ENCODE data around the gene RASA4.
"Not testable (repeated sequence)": the region's sequence is repeated elsewhere in the genome, so short reads cannot be mapped to it uniquely, and the experiment has no call there.

GRCh38 chr7:102635354-102635753, 18.8 kb upstream of the RASA4 start:
- TF ChIP-seq, protein P1, sequence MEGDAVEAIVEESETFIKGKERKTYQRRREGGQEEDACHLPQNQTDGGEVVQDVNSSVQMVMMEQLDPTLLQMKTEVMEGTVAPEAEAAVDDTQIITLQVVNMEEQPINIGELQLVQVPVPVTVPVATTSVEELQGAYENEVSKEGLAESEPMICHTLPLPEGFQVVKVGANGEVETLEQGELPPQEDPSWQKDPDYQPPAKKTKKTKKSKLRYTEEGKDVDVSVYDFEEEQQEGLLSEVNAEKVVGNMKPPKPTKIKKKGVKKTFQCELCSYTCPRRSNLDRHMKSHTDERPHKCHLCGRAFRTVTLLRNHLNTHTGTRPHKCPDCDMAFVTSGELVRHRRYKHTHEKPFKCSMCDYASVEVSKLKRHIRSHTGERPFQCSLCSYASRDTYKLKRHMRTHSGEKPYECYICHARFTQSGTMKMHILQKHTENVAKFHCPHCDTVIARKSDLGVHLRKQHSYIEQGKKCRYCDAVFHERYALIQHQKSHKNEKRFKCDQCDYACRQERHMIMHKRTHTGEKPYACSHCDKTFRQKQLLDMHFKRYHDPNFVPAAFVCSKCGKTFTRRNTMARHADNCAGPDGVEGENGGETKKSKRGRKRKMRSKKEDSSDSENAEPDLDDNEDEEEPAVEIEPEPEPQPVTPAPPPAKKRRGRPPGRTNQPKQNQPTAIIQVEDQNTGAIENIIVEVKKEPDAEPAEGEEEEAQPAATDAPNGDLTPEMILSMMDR (conservative IDR thresholded peaks at IDR 0.05) = not testable (repeated sequence)
- not testable (repeated sequence) for TF ChIP-seq ZFX (IDR thresholded peaks at IDR 0.05)

Measured in C4-2B (cell line).